WTC11 (cell line): ENCODE data around the gene ARMC2.

Experiments used
- CTCF ChIP-seq: fragments of 200-600 bp; IDR thresholded peaks from 2 replicates; pipeline ENCODE4 v1.8.0; 2022; ENCODE audit warnings: antibody characterized with exemption
- E2F5 ChIP-seq: sonication (generic); formaldehyde crosslinking; IDR thresholded peaks from 2 replicates; pipeline ENCODE4 v1.8.1; 2022; ENCODE audit warnings: mild to moderate bottlenecking, moderate library complexity, missing genetic modification reagents

- no peak for TF ChIP-seq CTCF
- TF ChIP-seq E2F5, result no peak
These were observed 92.5 kb downstream of the ARMC2 start for GRCh38 chr6:108940741-108941140.
